ENCODE data around the gene FBRSL1.

Gene FBRSL1

GRCh38 chr12:132496710-132497109 is 6.8 kb downstream of the FBRSL1 start:
- TF ChIP-seq CTCF (conservative IDR thresholded peaks at IDR 0.05), result no peak
- H3K27ac ChIP-seq, result peak overlapping the region; percentile 98

- peak overlapping the region; percentile 98; the same call in 1 of the 2 replicates for H3K27ac ChIP-seq
- no peak for TF ChIP-seq CTCF (conservative IDR thresholded peaks at IDR 0.05)
Measured at GRCh38 chr12:132497514-132498405, 7.8 kb downstream of the FBRSL1 start.

GRCh38 chr12:132498931-132499330 is 9.0 kb downstream of the FBRSL1 start:
- peak overlapping the region; percentile 98; the same call in 1 of the 2 replicates for H3K27ac ChIP-seq
- TF ChIP-seq CTCF (conservative IDR thresholded peaks at IDR 0.05), result no peak

GRCh38 chr12:132500142-132500855 is 10.3 kb downstream of the FBRSL1 start:
- no peak for TF ChIP-seq CTCF (conservative IDR thresholded peaks at IDR 0.05)

GRCh38 chr12:132500856-132501180 is 10.9 kb downstream of the FBRSL1 start:
- TF ChIP-seq CTCF (conservative IDR thresholded peaks at IDR 0.05), result no peak
- no peak overlapping the region; the same call in 1 of the 2 replicates for H3K27ac ChIP-seq

More at GRCh38 chr12:132500142-132500855, 10.3 kb downstream of the FBRSL1 start:
- no peak overlapping the region; the same call in 1 of the 2 replicates for H3K27ac ChIP-seq

- H3K27ac ChIP-seq, result peak overlapping the region; percentile 9; the same call in 1 of the 2 replicates
Measured at GRCh38 chr12:132501204-132501940, 11.4 kb downstream of the FBRSL1 start.

More at GRCh38 chr12:132501204-132501940, 11.4 kb downstream of the FBRSL1 start:
- TF ChIP-seq CTCF (conservative IDR thresholded peaks at IDR 0.05), result no peak
